Measurements from ENCODE around the gene TEX53.

The TEX53 gene

GRCh38 chr9:114674076-114674797 lies 16.6 kb upstream of the TEX53 start:
- Mint-ChIP-seq H3K9me3 (no peaks in the 10 kb centered on the region), H3K27ac (no peak overlapping the region), H3K27me3 (peaks cover 21 to 24% of the 10 kb centered on the region in 2 donors), H3K4me1 (peaks cover 4 to 21% of the 10 kb centered on the region in 2 donors), H3K36me3 (no peaks in the 10 kb centered on the region), H3K4me3 (no peak overlapping the region)
- ATAC-seq (replicated peaks) (no peak), DNase-seq (no peak)

DNA sequence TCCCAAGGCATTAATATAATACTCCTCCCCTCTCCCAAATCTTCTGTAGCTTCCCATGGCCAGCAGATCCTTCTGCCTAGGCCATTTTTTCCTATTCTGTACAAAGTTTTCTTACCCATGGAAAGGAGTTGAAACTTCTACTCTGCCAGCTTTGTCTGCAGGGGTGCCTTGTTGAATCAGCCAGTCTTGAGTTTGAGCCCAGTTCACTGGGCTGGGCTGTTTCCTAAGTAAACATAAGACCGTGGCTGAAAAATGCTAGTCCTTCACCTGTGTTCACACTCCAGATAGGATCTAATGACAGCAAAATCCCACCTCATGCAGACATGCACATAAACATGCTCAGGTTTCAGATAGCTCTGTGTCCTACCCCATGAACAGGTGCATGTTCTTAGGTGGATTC lies 14.0 kb upstream of the TEX53 start:
- H3K36me3 Mint-ChIP-seq = no peaks in the 10 kb centered on the region
- H3K4me1 Mint-ChIP-seq = peaks cover 6 to 7% of the 10 kb centered on the region in 2 donors
- peaks cover 6 to 11% of the 10 kb centered on the region in 2 donors for H3K27me3 Mint-ChIP-seq
- no peak for ATAC-seq (replicated peaks)
- no peak overlapping the region for H3K4me3 Mint-ChIP-seq
- no peaks in the 10 kb centered on the region for H3K9me3 Mint-ChIP-seq
- no peak overlapping the region for H3K27ac Mint-ChIP-seq
- DNase-seq = no peak

GRCh38 chr9:114669961-114670360 lies 12.4 kb upstream of the TEX53 start:
- no peak overlapping the region for H3K4me3 Mint-ChIP-seq
- no peak overlapping the region for H3K27ac Mint-ChIP-seq
- ATAC-seq (replicated peaks) (no peak), DNase-seq (no peak)
- no peaks in the 10 kb centered on the region for H3K9me3 Mint-ChIP-seq
- peaks cover 0 to 6% of the 10 kb centered on the region in 2 donors for H3K27me3 Mint-ChIP-seq
- H3K4me1 Mint-ChIP-seq = peaks cover 6 to 11% of the 10 kb centered on the region in 2 donors
- no peaks in the 10 kb centered on the region for H3K36me3 Mint-ChIP-seq

DNA sequence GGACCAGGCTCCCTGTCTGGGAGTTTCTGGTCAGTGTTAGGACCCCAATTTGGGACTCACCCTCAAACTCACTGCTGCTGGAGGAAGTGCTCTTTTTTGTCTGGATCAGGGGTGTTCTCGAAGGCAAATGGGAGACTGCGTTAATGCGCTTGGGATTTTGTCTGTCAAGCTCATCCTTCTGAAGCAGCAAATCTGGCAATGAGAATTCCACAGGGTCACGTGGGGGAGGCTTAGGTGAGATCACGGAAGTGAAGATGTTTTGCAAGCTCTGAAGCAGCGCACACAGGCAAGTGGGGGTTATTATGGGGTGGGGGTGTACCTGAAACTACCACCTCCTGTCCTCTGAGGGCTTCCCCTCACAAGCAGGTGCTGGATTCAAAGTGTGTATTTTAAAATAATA lies 10.5 kb upstream of the TEX53 start:
- DNase-seq (no peak), ATAC-seq (replicated peaks) (no peak)
- H3K4me3 Mint-ChIP-seq = no peak overlapping the region
- peaks cover 6 to 11% of the 10 kb centered on the region in 2 donors for H3K4me1 Mint-ChIP-seq
- no peaks in the 10 kb centered on the region for H3K27me3 Mint-ChIP-seq
- H3K9me3 Mint-ChIP-seq = no peaks in the 10 kb centered on the region
- H3K27ac Mint-ChIP-seq = no peak overlapping the region
- H3K36me3 Mint-ChIP-seq = no peaks in the 10 kb centered on the region

GRCh38 chr9:114666851-114667250 lies 9.2 kb upstream of the TEX53 start:
- no peaks in the 10 kb centered on the region for H3K36me3 Mint-ChIP-seq
- no peak overlapping the region for H3K27ac Mint-ChIP-seq
- peaks cover 10 to 18% of the 10 kb centered on the region in 2 donors for H3K4me1 Mint-ChIP-seq
- H3K9me3 Mint-ChIP-seq = no peaks in the 10 kb centered on the region
- ATAC-seq (replicated peaks) = no peak
- no peaks in the 10 kb centered on the region for H3K27me3 Mint-ChIP-seq
- H3K4me3 Mint-ChIP-seq = no peak overlapping the region
- DNase-seq = no peak

GRCh38 chr9:114666401-114666800 lies 8.8 kb upstream of the TEX53 start:
- Mint-ChIP-seq H3K4me1 (peaks cover 10 to 18% of the 10 kb centered on the region in 2 donors), H3K4me3 (no peak overlapping the region), H3K27me3 (no peaks in the 10 kb centered on the region), H3K27ac (no peak overlapping the region), H3K36me3 (no peaks in the 10 kb centered on the region), H3K9me3 (no peaks in the 10 kb centered on the region)
- no peak for ATAC-seq (replicated peaks)
- DNase-seq = no peak

GRCh38 chr9:114664181-114664580 lies 6.6 kb upstream of the TEX53 start:
- Mint-ChIP-seq H3K27ac (no peak overlapping the region), H3K36me3 (peaks cover 5 to 7% of the 10 kb centered on the region in 2 donors)
- no peak for ATAC-seq (replicated peaks)

DNA sequence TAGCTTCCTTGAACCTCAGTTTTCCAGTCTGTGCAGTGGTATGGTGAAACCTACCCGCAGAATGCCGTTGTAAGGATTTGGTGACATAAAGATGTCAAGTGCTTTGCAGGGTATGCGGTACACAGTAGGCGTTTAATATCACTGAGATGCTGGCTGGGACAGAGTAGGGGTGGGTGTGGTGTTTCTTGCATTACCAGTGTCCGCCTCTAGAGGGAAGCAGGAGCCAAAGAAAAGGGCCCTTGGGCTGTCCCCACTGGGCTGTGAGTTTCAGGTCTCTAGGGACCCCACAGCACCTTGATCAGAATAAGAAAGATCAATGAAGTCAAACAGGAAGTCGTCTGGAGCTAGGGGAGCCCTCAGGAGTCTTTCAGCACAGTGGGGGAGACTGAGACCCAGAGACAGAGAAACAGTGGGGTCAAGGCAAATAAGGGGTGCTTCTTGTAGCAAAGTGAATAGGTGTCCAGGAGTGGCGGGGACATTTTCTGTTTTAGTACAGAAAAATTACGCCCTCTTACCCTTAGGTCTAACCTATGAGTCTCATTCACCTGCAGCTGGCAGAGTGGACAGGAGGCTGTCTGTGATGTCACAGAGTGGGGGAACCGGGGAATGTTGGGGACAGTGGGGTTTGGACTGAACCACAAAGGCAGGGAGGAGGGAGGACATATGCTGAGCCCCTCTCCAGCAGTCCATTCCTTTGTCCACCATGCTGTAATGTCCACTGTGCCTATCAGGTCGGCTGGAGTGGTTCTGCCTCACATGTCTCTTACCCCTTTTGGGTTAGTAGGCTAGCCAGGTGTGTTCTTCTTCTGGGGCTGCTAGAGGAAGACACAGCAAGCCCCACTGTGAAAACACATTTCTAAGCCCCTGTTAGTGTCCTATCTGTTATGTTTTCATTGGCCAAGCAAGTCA lies 4.7 kb upstream of the TEX53 start:
- no peaks in the 10 kb centered on the region for H3K27me3 Mint-ChIP-seq
- H3K9me3 Mint-ChIP-seq = no peaks in the 10 kb centered on the region

More at GRCh38 chr9:114664181-114664580, 6.6 kb upstream of the TEX53 start:
- H3K4me1 Mint-ChIP-seq = peaks cover 10 to 18% of the 10 kb centered on the region in 2 donors
- H3K27me3 Mint-ChIP-seq = no peaks in the 10 kb centered on the region
- H3K4me3 Mint-ChIP-seq = no peak overlapping the region
- H3K9me3 Mint-ChIP-seq = no peaks in the 10 kb centered on the region
- no peak for DNase-seq

DNA sequence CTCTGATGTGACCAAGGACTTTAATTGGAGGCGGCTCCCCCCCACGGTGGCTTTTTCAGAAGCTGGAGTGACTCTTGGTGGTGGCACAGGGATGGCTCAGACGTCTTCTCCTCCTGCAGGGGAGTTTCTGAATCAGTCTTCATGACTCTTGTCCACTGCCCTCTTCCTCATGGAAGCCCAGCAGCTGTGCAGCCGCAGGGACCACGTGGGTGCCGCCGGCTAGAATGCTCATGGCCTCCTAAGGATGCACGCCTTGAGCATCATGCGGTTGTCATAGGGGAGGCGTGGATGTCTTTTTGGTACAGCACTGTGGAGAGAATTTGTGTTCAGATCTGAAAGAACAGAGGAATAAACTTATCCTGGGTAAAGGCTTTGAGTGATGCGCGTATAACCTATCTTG lies 1.3 kb downstream of the TEX53 start:
- H3K4me3 Mint-ChIP-seq = no peak overlapping the region
- H3K36me3 Mint-ChIP-seq = peaks cover 22 to 33% of the 10 kb centered on the region in 2 donors
- DNase-seq = no peak
- no peak for ATAC-seq (replicated peaks)
- H3K27me3 Mint-ChIP-seq = no peaks in the 10 kb centered on the region
- H3K27ac Mint-ChIP-seq = no peak overlapping the region
- no peaks in the 10 kb centered on the region for H3K9me3 Mint-ChIP-seq
- H3K4me1 Mint-ChIP-seq = peaks cover 16 to 27% of the 10 kb centered on the region in 2 donors

More for the DNA sequence above, 4.7 kb upstream of the TEX53 start:
- H3K27ac Mint-ChIP-seq = no peak overlapping the region
- H3K4me3 Mint-ChIP-seq = no peak overlapping the region
- peaks cover 13 to 17% of the 10 kb centered on the region in 2 donors for H3K36me3 Mint-ChIP-seq
- peaks cover 10 to 18% of the 10 kb centered on the region in 2 donors for H3K4me1 Mint-ChIP-seq
- DNase-seq = peak; percentile 60
- peak; percentile 99 for ATAC-seq (replicated peaks)

DNA sequence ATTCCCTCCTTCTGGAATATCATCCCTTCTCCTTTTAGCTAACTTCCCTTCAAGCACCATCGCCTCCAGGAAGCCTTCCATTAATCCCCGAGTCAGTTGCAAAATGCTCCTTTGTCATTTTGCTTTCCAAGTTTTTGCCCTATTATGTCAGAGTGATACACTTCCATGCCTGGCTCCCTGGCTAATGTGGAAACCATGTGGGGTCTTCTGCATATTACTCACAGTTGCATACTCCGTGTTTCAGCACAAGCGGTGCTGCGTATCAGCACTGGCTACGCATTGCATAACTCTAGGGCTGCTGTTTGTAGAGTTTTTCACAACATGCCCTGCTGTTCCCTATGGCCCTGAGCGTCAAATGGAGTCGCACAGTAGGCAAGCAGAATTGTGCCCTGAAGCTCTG lies 1.9 kb downstream of the TEX53 start:
- no peak for DNase-seq
- Mint-ChIP-seq H3K4me1 (peaks cover 16 to 27% of the 10 kb centered on the region in 2 donors), H3K4me3 (no peak overlapping the region), H3K36me3 (peaks cover 24 to 35% of the 10 kb centered on the region in 2 donors), H3K27me3 (no peaks in the 10 kb centered on the region), H3K9me3 (no peaks in the 10 kb centered on the region), H3K27ac (no peak overlapping the region)
- no peak for ATAC-seq (replicated peaks)

DNA sequence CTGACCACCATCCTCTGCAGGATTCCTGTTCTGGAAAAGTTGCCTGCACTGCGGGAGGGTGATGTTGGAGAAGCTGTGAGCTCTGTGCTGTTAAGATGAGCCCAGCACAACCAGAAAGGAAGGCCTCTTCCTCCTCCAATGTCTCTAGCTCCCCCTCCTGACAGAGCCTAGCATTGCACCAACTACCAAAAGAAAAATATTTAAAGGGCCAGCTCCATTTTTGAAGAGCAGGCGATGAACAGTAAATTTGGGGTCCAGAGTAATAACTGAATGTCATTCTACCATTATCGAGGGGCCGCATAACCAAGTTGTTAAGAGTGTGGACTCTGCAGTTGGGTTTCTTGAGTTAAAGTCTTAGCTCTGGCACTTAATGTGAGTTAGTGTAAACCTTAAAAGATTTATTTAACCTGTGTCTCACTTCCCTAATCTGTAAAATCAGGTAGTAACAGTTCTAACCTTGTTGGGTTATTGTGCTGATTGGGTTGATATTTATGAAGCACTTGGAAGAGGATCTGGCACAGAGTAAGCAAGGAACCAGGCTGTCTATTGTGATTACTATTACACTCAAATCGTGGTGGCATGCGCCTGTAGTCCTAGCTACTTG lies 3.9 kb downstream of the TEX53 start:
- Mint-ChIP-seq H3K4me1 (peaks cover 19 to 27% of the 10 kb centered on the region in 2 donors), H3K4me3 (no peak overlapping the region), H3K27me3 (no peaks in the 10 kb centered on the region), H3K27ac (no peak overlapping the region), H3K9me3 (no peaks in the 10 kb centered on the region), H3K36me3 (peaks cover 19 to 42% of the 10 kb centered on the region in 2 donors)
- ATAC-seq (replicated peaks) = peak; percentile 82
- DNase-seq = peak; percentile 65

DNA sequence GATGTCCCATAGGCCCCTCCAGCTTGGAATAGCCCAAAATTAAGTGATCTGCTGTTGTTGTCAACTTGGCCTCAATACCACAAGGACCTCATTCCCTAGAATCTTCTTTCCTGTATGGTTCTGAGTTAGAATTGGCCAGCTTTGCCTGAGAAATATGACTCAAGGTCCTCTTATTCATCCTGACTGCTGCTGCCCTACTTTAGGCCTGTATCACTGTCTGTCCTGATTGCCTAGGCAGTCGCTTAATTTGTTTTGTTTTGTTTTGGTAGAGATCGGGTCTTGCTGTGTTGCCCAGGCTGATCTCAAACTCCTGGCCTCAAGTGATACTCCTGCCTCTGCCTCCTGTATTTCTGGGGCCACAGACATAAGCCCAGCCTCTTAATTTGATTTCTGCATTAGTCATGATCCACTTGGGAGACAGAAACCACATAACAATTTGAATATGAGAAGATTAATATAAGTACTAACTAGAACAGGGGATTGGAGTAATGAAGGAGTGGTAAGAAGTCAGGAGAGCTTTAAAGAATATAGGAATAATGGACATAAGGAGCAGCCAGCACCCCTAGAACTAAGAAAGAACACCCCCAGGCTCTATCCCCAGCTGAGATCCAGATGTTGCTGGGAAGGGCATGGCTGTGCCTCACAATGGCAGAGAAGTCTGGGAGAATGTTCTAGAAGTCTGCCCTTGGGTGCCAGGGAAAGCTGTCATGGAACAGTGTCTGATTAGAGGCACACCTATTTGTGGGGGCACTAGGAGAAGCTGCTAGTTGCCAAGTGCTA lies 4.6 kb downstream of the TEX53 start:
- peak; percentile 22 to 23 for ATAC-seq (replicated peaks)
- peak overlapping the region; percentile 81 for H3K27ac Mint-ChIP-seq
- DNase-seq = no peak
- H3K4me3 Mint-ChIP-seq = peak overlapping the region in 1 of 2 donors; percentile 6
- H3K9me3 Mint-ChIP-seq = no peaks in the 10 kb centered on the region
- H3K36me3 Mint-ChIP-seq = peaks cover 24 to 47% of the 10 kb centered on the region in 2 donors
- H3K27me3 Mint-ChIP-seq = no peaks in the 10 kb centered on the region
- peaks cover 19 to 27% of the 10 kb centered on the region in 2 donors for H3K4me1 Mint-ChIP-seq

DNA sequence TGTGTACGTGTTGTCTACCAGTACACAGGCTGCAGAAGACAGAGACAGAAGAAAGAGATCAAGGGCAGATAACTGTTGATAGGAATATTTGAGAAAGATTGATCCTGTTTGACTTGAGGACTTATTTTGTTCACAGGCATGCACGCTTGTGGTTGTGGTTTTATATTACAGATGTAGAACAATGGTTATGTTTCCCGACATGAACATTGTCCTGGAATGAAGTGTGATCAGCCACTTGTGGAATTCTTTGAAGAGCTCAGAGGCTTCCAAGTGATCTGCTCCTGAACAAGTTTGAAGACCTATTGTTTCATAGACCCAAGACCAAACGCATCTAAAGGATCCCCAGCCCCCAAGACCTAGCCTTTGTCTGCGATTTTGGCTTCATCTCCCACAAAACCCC lies 13.7 kb downstream of the TEX53 start:
- peaks cover 66 to 83% of the 10 kb centered on the region in 2 donors for H3K36me3 Mint-ChIP-seq
- no peak for DNase-seq
- no peak overlapping the region for H3K4me3 Mint-ChIP-seq
- H3K27me3 Mint-ChIP-seq = no peaks in the 10 kb centered on the region
- H3K9me3 Mint-ChIP-seq = peaks cover 3 to 4% of the 10 kb centered on the region in 2 donors
- H3K27ac Mint-ChIP-seq = no peak overlapping the region
- H3K4me1 Mint-ChIP-seq = peaks cover 12 to 13% of the 10 kb centered on the region in 2 donors
- no peak for ATAC-seq (replicated peaks)

GRCh38 chr9:114643001-114643400 lies 14.6 kb downstream of the TEX53 start:
- H3K4me3 Mint-ChIP-seq = no peak overlapping the region
- no peak overlapping the region for H3K27ac Mint-ChIP-seq
- peaks cover 3 to 4% of the 10 kb centered on the region in 2 donors for H3K9me3 Mint-ChIP-seq
- peaks cover 66 to 75% of the 10 kb centered on the region in 2 donors for H3K36me3 Mint-ChIP-seq
- peaks cover 12 to 13% of the 10 kb centered on the region in 2 donors for H3K4me1 Mint-ChIP-seq
- DNase-seq (no peak), ATAC-seq (replicated peaks) (no peak)
- no peaks in the 10 kb centered on the region for H3K27me3 Mint-ChIP-seq
